NCI-H2171 (cell line): ENCODE measurements around the gene WDFY4.

Experiments
- DNase-seq: peaks from one replicate; lab custom pipeline; 2025; lab: John Stamatoyannopoulos, UW

Gene WDFY4

DNA sequence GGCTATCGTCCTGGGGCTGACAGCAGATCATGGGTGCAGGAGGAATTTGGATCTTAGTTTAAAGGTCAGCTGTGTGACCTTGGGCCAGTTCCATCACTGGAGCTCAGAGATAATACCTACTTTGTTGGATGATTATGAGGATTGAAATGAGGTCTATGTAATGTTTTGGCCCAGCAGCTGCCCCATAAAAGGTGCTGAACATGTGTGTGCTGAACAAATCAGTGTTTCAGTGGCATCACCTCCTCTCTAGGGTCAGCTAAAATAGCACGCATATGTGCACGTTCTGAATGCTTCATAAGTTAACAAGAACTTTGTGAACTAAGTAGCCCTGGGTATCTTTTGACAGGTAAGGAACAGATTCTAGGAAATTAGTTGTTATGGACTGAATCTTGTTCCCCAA is 339.8 kb downstream of the WDFY4 start:
- no peak for DNase-seq

DNA sequence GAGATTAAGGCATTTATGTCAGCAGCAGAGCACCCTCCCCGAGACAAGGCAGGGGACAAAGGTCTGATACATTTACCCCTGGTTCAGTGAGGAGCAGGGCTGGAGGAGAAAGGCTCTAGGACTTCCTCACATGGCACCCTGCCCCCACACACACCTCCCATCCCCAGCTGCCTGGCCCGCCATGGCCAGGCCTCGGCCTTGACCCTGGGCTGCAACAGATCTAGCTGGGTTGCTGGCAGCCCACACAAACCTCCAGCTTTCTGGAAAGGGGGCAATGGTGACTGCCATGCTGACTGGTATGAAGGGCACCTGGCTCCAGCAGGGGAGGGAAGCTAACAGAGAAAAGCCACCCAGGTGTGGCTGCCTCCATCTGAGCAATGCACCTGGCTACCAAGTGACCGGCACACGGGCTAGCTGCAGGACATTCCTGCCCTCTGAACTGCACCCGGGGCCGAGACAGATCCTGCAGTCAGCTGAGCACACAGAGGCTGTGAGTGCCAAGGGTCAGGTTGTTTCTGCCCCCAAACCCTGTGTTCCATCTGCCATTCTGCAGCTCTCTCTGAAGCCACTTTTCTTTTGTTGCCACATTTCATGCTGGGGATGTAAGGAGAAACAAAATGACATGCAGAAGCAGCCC is 340.8 kb downstream of the WDFY4 start:
- DNase-seq: no peak

DNA sequence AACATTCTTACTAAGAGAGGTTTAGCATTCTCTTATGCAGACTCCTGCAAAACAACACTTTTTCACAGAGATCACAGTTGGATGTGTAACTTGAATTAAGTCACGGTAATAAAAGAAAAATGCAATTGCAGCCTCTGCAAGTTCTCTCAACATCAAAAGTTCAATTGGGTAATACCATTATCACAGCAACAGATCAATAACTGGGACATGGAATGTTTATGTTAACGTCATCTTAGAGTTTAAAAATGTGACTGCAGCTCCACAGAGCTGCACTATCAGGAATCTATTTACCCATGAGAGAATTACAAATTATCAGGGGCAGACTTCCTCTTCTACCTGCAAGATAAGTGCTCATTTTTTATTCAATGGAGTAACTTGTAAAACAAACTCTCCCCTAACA is 344.0 kb downstream of the WDFY4 start:
- DNase-seq: no peak

DNA sequence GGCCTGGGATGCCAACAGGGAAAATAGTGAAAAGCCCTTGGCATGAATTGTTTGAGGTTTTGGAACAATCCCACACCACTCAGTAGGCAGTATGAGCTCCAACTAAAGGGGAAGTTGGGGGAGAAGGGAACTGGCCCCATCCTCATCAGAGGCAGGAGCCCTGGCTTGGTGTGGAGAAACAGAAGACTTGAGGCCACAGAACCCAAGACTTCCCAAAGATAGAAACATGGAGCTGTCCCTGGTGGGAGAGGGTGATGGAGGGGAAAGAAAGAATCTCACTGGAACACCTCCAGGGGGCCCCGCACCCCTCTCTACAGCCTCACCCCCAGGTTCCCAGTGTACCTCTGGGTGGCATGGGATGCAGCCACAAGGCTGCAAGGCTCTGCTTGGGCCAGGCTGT is 345.0 kb downstream of the WDFY4 start:
- no peak for DNase-seq
